IMR-90 (cell line): ENCODE measurements around the gene CCL5. TPM values are rescaled to one million over a fixed set of nuclear protein-coding genes. Genes with fewer than 3 reads are reported as not detected.

Experiments
- ATAC-seq: fragments of 200-7000 bp; cut with Tn5 transposase; 2 replicates; pipeline ENCODE4 v1.9.1; 2020; ENCODE audit warnings: low read depth, mild to moderate bottlenecking, moderate library complexity
- BruUV-seq: library from RNA; stranded (reverse); fragments of 400-500 nt; replicated peaks from 2 replicates; lab custom pipeline; 2021; lab: Mats Ljungman, UMichigan
- CTCF ChIA-PET: fragments of 300-600 bp; formaldehyde crosslinking; extraction: SDS; loops from one replicate; lab custom pipeline; 2021; ENCODE audit warnings: antibody characterized with exemption; lab: Yijun Ruan, JAX
- POLR2A ChIA-PET: fragments of 300-600 bp; sonication (Branson Sonifier 250); formaldehyde crosslinking; loops from one replicate; lab custom pipeline; 2022; ENCODE audit warnings: antibody characterized with exemption; ENCODE audit not compliant: unreplicated experiment; lab: Charles Lee
- DNase-seq: peaks from one replicate; pipeline ENCODE4 v3.0.0; 2013
- H2AFZ ChIP-seq: replicated peaks from 2 replicates; pipeline ENCODE3; 2013; ENCODE audit warnings: low read length, mild to moderate bottlenecking; ENCODE audit not compliant: poor library complexity
- H2AK5ac ChIP-seq: 2 replicates; pipeline ENCODE4 v1.6.1; 2013; ENCODE audit warnings: low read depth, low read length, inconsistent platforms
- H2AK9ac ChIP-seq: replicated peaks from 2 replicates; pipeline ENCODE3; 2013; ENCODE audit warnings: mild to moderate bottlenecking, low read depth, low read length, moderate library complexity; ENCODE audit not compliant: poor library complexity
- H2BK120ac ChIP-seq: 2 replicates; pipeline ENCODE4 v1.6.1; 2013; ENCODE audit warnings: low read depth, low read length, inconsistent platforms
- H2BK15ac ChIP-seq: 3 replicates; pipeline ENCODE4 v1.6.1; 2013; ENCODE audit warnings: low read depth, low read length, inconsistent platforms
- H2BK20ac ChIP-seq: 2 replicates; pipeline ENCODE4 v1.6.1; 2013; ENCODE audit warnings: low read depth, mild to moderate bottlenecking, inconsistent platforms, low read length, moderate library complexity
- H2BK5ac ChIP-seq: 2 replicates; pipeline ENCODE4 v1.6.1; 2013; ENCODE audit warnings: mild to moderate bottlenecking, low read depth, low read length, inconsistent platforms; ENCODE audit not compliant: poor library complexity, severe bottlenecking
- H3K14ac ChIP-seq: replicated peaks from 2 replicates; pipeline ENCODE4 v1.6.1; 2013; ENCODE audit warnings: low read depth, low read length, inconsistent platforms
- H3K18ac ChIP-seq: 2 replicates; pipeline ENCODE4 v1.6.1; 2013; ENCODE audit warnings: low read depth, low read length, control low read depth
- H3K23ac ChIP-seq: 2 replicates; pipeline ENCODE4 v1.6.1; 2013; ENCODE audit warnings: low read depth, low read length, inconsistent platforms
- H3K27ac ChIP-seq: 2 replicates; pipeline ENCODE4 v1.5.1; 2013; ENCODE audit warnings: mild to moderate bottlenecking, control low read depth, low read length; ENCODE audit not compliant: insufficient read depth
- H3K27me3 ChIP-seq: 2 replicates; pipeline ENCODE4 v1.6.1; 2013; ENCODE audit warnings: low read length; ENCODE audit not compliant: control insufficient read depth, insufficient read depth
- H3K36me3 ChIP-seq: 2 replicates; pipeline ENCODE4 v1.6.1; 2013; ENCODE audit warnings: low read length, mixed read lengths; ENCODE audit not compliant: control insufficient read depth, insufficient read depth
- H3K4ac ChIP-seq: 2 replicates; pipeline ENCODE4 v1.6.1; 2013; ENCODE audit warnings: low read depth, low read length, inconsistent platforms
- H3K4me1 ChIP-seq: 2 replicates; pipeline ENCODE4 v1.6.1; 2013; ENCODE audit warnings: low read length, mixed read lengths; ENCODE audit not compliant: control insufficient read depth, insufficient read depth
- H3K4me2 ChIP-seq: 2 replicates; pipeline ENCODE4 v1.6.1; 2013; ENCODE audit warnings: low read depth, mild to moderate bottlenecking, control low read depth, low read length, moderate library complexity
- H3K4me3 ChIP-seq: 2 replicates; pipeline ENCODE4 v1.5.1; 2013; ENCODE audit warnings: low read depth, mild to moderate bottlenecking, control low read depth, low read length, moderate library complexity; ENCODE audit not compliant: insufficient read depth
- H3K56ac ChIP-seq: 2 replicates; pipeline ENCODE4 v1.6.1; 2013; ENCODE audit warnings: low read length, inconsistent platforms; ENCODE audit not compliant: insufficient read depth; ENCODE audit errors: extremely low read depth
- H3K79me1 ChIP-seq, 2 experiments: 2 replicates each; pipeline ENCODE4 v1.6.1; 2013; ENCODE audit warnings: low read length in 2 of 2, inconsistent platforms in 1 of 2, low read depth in 1 of 2
- H3K9ac ChIP-seq: 2 replicates; pipeline ENCODE4 v1.6.1; 2013; ENCODE audit warnings: low read depth, low read length, control low read depth
- H3K9me1 ChIP-seq: 2 replicates; pipeline ENCODE4 v1.6.1; 2013; ENCODE audit warnings: low read length, inconsistent platforms; ENCODE audit not compliant: insufficient read depth
- H3K9me3 ChIP-seq: 2 replicates; pipeline ENCODE4 v1.6.1; 2013; ENCODE audit warnings: low read length; ENCODE audit not compliant: control insufficient read depth, insufficient read depth
- H4K20me1 ChIP-seq: 2 replicates; pipeline ENCODE4 v1.6.1; 2013; ENCODE audit warnings: low read length, inconsistent platforms; ENCODE audit not compliant: insufficient read depth
- H4K5ac ChIP-seq: 2 replicates; pipeline ENCODE4 v1.6.1; 2013; ENCODE audit warnings: mild to moderate bottlenecking, low read depth, low read length, control low read depth
- H4K8ac ChIP-seq, 2 experiments: 2 replicates each; pipeline ENCODE4 v1.6.1; 2013; ENCODE audit warnings: low read depth in 2 of 2, low read length in 2 of 2, control low read depth in 1 of 2, inconsistent platforms in 1 of 2
- H4K91ac ChIP-seq: 2 replicates; pipeline ENCODE4 v1.6.1; 2013; ENCODE audit warnings: low read depth, low read length, inconsistent platforms; ENCODE audit not compliant: insufficient read depth
- BHLHE40 ChIP-seq: fragments of 150-350 bp; IDR thresholded peaks from 2 replicates; pipeline ENCODE4 v1.6.1; 2016; ENCODE audit warnings: mild to moderate bottlenecking, low read depth, low read length
- CEBPB ChIP-seq: IDR thresholded peaks from 2 replicates; pipeline ENCODE4 v1.6.1; 2012; ENCODE audit warnings: low read depth, low read length, improper control_type of control experiment
- CHD1 ChIP-seq: IDR thresholded peaks from 2 replicates; pipeline ENCODE4 v1.6.1; 2012; ENCODE audit warnings: low read depth, low read length, improper control_type of control experiment
- FOS ChIP-seq: fragments of 150-350 bp; IDR thresholded peaks from 2 replicates; pipeline ENCODE4 v1.6.1; 2016; ENCODE audit warnings: low read depth, low read length
- MAFK ChIP-seq: IDR thresholded peaks from 2 replicates; pipeline ENCODE4 v1.6.1; 2012; ENCODE audit warnings: low read depth, low read length, improper control_type of control experiment
- MAZ ChIP-seq: IDR thresholded peaks from 2 replicates; pipeline ENCODE4 v1.6.1; 2012; ENCODE audit warnings: low read depth, mild to moderate bottlenecking, low read length, improper control_type of control experiment, moderate library complexity, borderline replicate concordance
- NFE2L2 ChIP-seq: fragments of 150-350 bp; IDR thresholded peaks from 2 replicates; pipeline ENCODE4 v1.6.1; 2016; ENCODE audit warnings: low read depth, mild to moderate bottlenecking, low read length
- RAD21 ChIP-seq: IDR thresholded peaks from 2 replicates; pipeline ENCODE4 v1.6.1; 2012; ENCODE audit warnings: low read length, improper control_type of control experiment
- RCOR1 ChIP-seq: IDR thresholded peaks from 2 replicates; pipeline ENCODE4 v1.6.1; 2012; ENCODE audit warnings: mild to moderate bottlenecking, low read length, improper control_type of control experiment; ENCODE audit not compliant: insufficient replicate concordance
- WGBS, 2 experiments: methylation state at CpG; one replicate each; pipeline versions ENCODE4 v1.1.5 to v1.1.7; 2013; ENCODE audit warnings: missing lambda C conversion rate in 2 of 2; ENCODE audit not compliant: insufficient read length in 1 of 2; ENCODE audit errors: extremely low coverage in 2 of 2; 5-methylcytosine and 5-hydroxymethylcytosine counted together
- dilution Hi-C: fragments of 300-500 bp; cut with HindIII; formaldehyde crosslinking; loops from one replicate; pipeline ENCODE4 v1.14.3; 2018; ENCODE audit warnings: low sequenced_read_pairs; ENCODE audit not compliant: unreplicated experiment
- in situ Hi-C: fragments of 300-500 bp; cut with MboI; formaldehyde crosslinking; loops from 3 replicates; pipeline ENCODE4 v1.14.3; 2019; ENCODE audit warnings: low sequenced_read_pairs, inconsistent platforms, mixed read lengths
- intact Hi-C: fragments of 100-400 bp; cut with micrococcal nuclease; formaldehyde crosslinking; loops from 2 replicates; pipeline ENCODE4 v1.10.0; 2022
- polyA plus RNA-seq, 3 experiments: library from polyadenylated mRNA; depleted of rRNA; stranded (reverse); fragments of >200 nt; gene quantifications; 2 replicates each; pipeline ENCODE4 v1.2.3, GENCODE V29; 2012; ENCODE audit warnings: low replicate concordance in 1 of 3
- total RNA-seq: library from RNA; depleted of rRNA; stranded (reverse); fragments of >200 nt; gene quantifications from 2 replicates; pipeline ENCODE4 v1.2.3, GENCODE V29; 2012
- TF ChIP-seq, protein P1 (sequence below): fragments of 150-350 bp; IDR thresholded peaks from 2 replicates; pipeline ENCODE4 v1.6.1; 2016; ENCODE audit warnings: low read depth, mild to moderate bottlenecking, low read length, moderate library complexity, borderline replicate concordance

The CCL5 gene
- total and polyA plus RNA-seq, 2 of the 4 experiments (the other 2 are of a cell fraction) = not detected

DNA sequence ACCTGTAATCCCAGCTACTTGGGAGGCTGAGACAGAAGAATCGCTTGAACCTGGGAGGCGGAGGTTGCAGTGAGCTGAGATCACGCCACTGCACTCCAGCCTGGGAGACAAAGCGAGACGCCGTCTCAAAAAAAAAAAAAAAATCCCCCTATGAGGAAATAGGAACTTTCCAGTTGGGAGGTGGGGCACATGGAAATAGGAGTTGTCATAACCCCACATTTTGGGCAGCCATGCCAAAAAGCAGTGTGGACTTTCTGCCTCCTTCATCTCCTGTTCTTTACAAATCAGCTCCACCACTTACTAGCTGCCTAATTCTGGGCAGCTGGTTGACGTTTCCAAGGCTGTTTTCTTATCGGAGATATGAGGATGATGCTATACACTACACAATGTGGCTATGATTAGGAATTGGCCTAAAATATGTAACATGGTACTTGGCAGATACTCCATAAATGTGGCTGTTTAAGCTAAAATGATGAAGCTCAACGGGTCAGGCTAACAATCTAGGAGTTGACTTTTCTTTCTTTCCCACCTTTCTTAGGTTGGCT, 21.5 kb upstream of the CCL5 start:
- ChIA-PET POLR2A (no interaction called here), CTCF (interaction anchor here (0.6 kb wide), 1 partner anchor 45 kb away, joined by 3 read pairs; no protein-coding TSS in a partner anchor)
- BruUV-seq = no TSS peak

More for the DNA sequence above, 21.5 kb upstream of the CCL5 start:
- Histone ChIP-seq H2BK20ac (no peak overlapping the region), H3K4me2 (no peak overlapping the region), H2BK120ac (no peak overlapping the region), H2AFZ (no peak overlapping the region), H3K27ac (no peak overlapping the region), H4K20me1 (no peaks in the 10 kb centered on the region), H3K36me3 (no peaks in the 10 kb centered on the region), H3K4me1 (no peaks in the 10 kb centered on the region), H2AK5ac (no peak overlapping the region), H3K9ac (no peak overlapping the region), H2BK15ac (no peak overlapping the region), H3K27me3 (peaks cover 4% of the 10 kb centered on the region), H3K4me3 (no peak overlapping the region), H3K4ac (no peak overlapping the region), H2BK5ac (no peak overlapping the region), H3K23ac (no peak overlapping the region), H4K91ac (no peak overlapping the region), H4K8ac (no peak overlapping the region), H4K5ac (no peak overlapping the region), H3K79me1 (no peaks in the 10 kb centered on the region), H3K9me1 (no peaks in the 10 kb centered on the region), H3K56ac (no peak overlapping the region), H2AK9ac (no peak overlapping the region), H3K9me3 (no peaks in the 10 kb centered on the region), H3K14ac (no peak overlapping the region), H3K18ac (no peak overlapping the region)
- no CpG with 5 or more reads among the region's 9 CpGs for WGBS, 2 experiments
- TF ChIP-seq BHLHE40 (no peak), MAFK (no peak), NFE2L2 (no peak), CHD1 (no peak), CEBPB (no peak), RCOR1 (no peak), FOS (no peak), MAZ (no peak), RAD21 (no peak)
- TF ChIP-seq, protein P1, sequence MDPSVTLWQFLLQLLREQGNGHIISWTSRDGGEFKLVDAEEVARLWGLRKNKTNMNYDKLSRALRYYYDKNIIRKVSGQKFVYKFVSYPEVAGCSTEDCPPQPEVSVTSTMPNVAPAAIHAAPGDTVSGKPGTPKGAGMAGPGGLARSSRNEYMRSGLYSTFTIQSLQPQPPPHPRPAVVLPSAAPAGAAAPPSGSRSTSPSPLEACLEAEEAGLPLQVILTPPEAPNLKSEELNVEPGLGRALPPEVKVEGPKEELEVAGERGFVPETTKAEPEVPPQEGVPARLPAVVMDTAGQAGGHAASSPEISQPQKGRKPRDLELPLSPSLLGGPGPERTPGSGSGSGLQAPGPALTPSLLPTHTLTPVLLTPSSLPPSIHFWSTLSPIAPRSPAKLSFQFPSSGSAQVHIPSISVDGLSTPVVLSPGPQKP = no peak
- no peak for ATAC-seq
- intact Hi-C loops = no loop called here
- no peak for DNase-seq
- in situ Hi-C loops = no loop called here
- dilution Hi-C loops = no loop called here
